ENCODE data around the gene CCDC197.

CCDC197 gene

GRCh38 chr14:93999573-93999972, 2.5 kb downstream of the CCDC197 start:
- no peak for DNase-seq (ENCODE audit: low read depth in 2 of 2)

- DNase-seq (ENCODE audit: low read depth in 2 of 2), result no peak
Measured at GRCh38 chr14:94000267-94000666, 3.2 kb downstream of the CCDC197 start.

GRCh38 chr14:94001016-94001415, 3.9 kb downstream of the CCDC197 start:
- no peak for DNase-seq (ENCODE audit: low read depth in 2 of 2)

GRCh38 chr14:94001501-94002396, 4.6 kb downstream of the CCDC197 start:
- DNase-seq (ENCODE audit: low read depth in 2 of 2), result peak; percentile 21 to 23

GRCh38 chr14:94003397-94003796, 6.3 kb downstream of the CCDC197 start:
- no peak for DNase-seq (ENCODE audit: low read depth in 2 of 2)

- no peak for DNase-seq (ENCODE audit: low read depth in 2 of 2)
Measured at GRCh38 chr14:94004015-94004414, 6.9 kb downstream of the CCDC197 start.

- DNase-seq (ENCODE audit: low read depth in 2 of 2), result no peak
Measured at GRCh38 chr14:94005324-94006073, 8.4 kb downstream of the CCDC197 start.

GRCh38 chr14:94008234-94008633, 11.1 kb downstream of the CCDC197 start:
- no peak for DNase-seq (ENCODE audit: low read depth in 2 of 2)

GRCh38 chr14:94009767-94010166, 12.7 kb downstream of the CCDC197 start:
- peak; percentile 18 to 20 for DNase-seq (ENCODE audit: low read depth in 2 of 2)

- DNase-seq (ENCODE audit: low read depth in 2 of 2), result no peak
Measured at GRCh38 chr14:94010625-94011024, 13.5 kb downstream of the CCDC197 start.

- DNase-seq (ENCODE audit: low read depth in 2 of 2), result peak in 1 of 2 experiments; percentile 7
Measured at GRCh38 chr14:94011795-94012194, 14.7 kb downstream of the CCDC197 start.

GRCh38 chr14:94014382-94014781, 17.3 kb downstream of the CCDC197 start:
- DNase-seq (ENCODE audit: low read depth in 2 of 2), result no peak

- DNase-seq (ENCODE audit: low read depth in 2 of 2), result no peak
Measured at GRCh38 chr14:94015223-94015622, 18.1 kb downstream of the CCDC197 start.

- no peak for DNase-seq (ENCODE audit: low read depth in 2 of 2)
Measured at GRCh38 chr14:94016446-94016976, 19.4 kb downstream of the CCDC197 start.

- no peak for DNase-seq (ENCODE audit: low read depth in 2 of 2)
Measured at GRCh38 chr14:94018308-94018707, 21.2 kb downstream of the CCDC197 start.

- no peak for DNase-seq (ENCODE audit: low read depth in 2 of 2)
Measured at GRCh38 chr14:94019329-94019728, 22.2 kb downstream of the CCDC197 start.

GRCh38 chr14:94020267-94020666, 23.2 kb downstream of the CCDC197 start:
- DNase-seq (ENCODE audit: low read depth in 2 of 2), result no peak

GRCh38 chr14:94021001-94021400, 23.9 kb downstream of the CCDC197 start:
- DNase-seq (ENCODE audit: low read depth in 2 of 2), result no peak

- no peak for DNase-seq (ENCODE audit: low read depth in 2 of 2)
Measured at GRCh38 chr14:94021416-94022157, 24.5 kb downstream of the CCDC197 start.

GRCh38 chr14:94022532-94023411, 25.7 kb downstream of the CCDC197 start:
- no peak for DNase-seq (ENCODE audit: low read depth in 2 of 2)

- DNase-seq (ENCODE audit: low read depth in 2 of 2), result no peak
Measured at GRCh38 chr14:94024549-94024948, 27.4 kb downstream of the CCDC197 start.
